GM10847 (cell line): ENCODE results near the gene CR1L.

ENCODE experiments used
- POLR2A ChIP-seq: IDR thresholded peaks from 2 replicates; pipeline ENCODE4 v1.6.1; 2011; ENCODE audit not compliant: insufficient read length; ENCODE audit errors: extremely low read depth

Gene CR1L

GRCh38 chr1:207676153-207676552 lies 31.2 kb downstream of the CR1L start:
- TF ChIP-seq POLR2A = no peak

GRCh38 chr1:207691010-207691409 lies 46.1 kb downstream of the CR1L start:
- no peak for TF ChIP-seq POLR2A

GRCh38 chr1:207691841-207692240 lies 46.9 kb downstream of the CR1L start:
- no peak for TF ChIP-seq POLR2A

- no peak for TF ChIP-seq POLR2A
Measured at GRCh38 chr1:207695891-207696290, 51.0 kb downstream of the CR1L start.

- no peak for TF ChIP-seq POLR2A
Measured at GRCh38 chr1:207698822-207699483, 54.0 kb downstream of the CR1L start.

GRCh38 chr1:207702317-207702716 lies 57.4 kb downstream of the CR1L start:
- no peak for TF ChIP-seq POLR2A

- no peak for TF ChIP-seq POLR2A
Measured at GRCh38 chr1:207703712-207704111, 58.8 kb downstream of the CR1L start.

- no peak for TF ChIP-seq POLR2A
Measured at GRCh38 chr1:207711285-207711684, 66.4 kb downstream of the CR1L start.

GRCh38 chr1:207713529-207713928 lies 68.6 kb downstream of the CR1L start:
- no peak for TF ChIP-seq POLR2A

- TF ChIP-seq POLR2A = no peak
Measured at GRCh38 chr1:207719234-207719633, 74.3 kb downstream of the CR1L start.

- no peak for TF ChIP-seq POLR2A
Measured at GRCh38 chr1:207740207-207740606, 95.3 kb downstream of the CR1L start.

GRCh38 chr1:207742850-207743555 lies 98.1 kb downstream of the CR1L start:
- TF ChIP-seq POLR2A = no peak

GRCh38 chr1:207744000-207744534 lies 99.1 kb downstream of the CR1L start:
- no peak for TF ChIP-seq POLR2A

- no peak for TF ChIP-seq POLR2A
Measured at GRCh38 chr1:207745285-207745684, 100.4 kb downstream of the CR1L start.

- TF ChIP-seq POLR2A = no peak
Measured at GRCh38 chr1:207745839-207746767, 101.2 kb downstream of the CR1L start.
